NCI-H526 (cell line): ENCODE results near the gene CAD.

Experiments
- DNase-seq, 2 experiments: peaks; one replicate each; lab custom pipeline; 2025; lab: John Stamatoyannopoulos, UW

The CAD gene

DNA sequence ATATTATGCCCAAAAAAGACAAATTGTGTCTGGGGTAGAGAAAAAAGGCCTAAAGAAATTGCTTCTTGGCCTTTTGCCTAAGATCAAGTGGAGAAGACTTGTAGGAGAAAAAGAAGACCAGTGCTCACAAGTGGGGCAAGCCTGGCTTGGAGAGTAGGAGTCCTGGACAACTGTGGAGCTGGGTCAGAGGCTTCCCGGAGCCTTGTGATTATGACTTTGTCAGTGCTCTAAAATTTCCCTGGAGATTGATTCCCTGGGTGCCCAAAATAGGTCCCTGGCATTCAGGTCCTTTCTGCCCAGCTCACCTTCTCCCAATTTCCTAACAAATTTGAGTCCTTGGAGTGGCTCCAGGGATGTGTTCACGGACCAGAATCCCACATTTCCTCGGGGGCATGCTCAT, 64.3 kb downstream of the CAD start:
- no peak for DNase-seq

DNA sequence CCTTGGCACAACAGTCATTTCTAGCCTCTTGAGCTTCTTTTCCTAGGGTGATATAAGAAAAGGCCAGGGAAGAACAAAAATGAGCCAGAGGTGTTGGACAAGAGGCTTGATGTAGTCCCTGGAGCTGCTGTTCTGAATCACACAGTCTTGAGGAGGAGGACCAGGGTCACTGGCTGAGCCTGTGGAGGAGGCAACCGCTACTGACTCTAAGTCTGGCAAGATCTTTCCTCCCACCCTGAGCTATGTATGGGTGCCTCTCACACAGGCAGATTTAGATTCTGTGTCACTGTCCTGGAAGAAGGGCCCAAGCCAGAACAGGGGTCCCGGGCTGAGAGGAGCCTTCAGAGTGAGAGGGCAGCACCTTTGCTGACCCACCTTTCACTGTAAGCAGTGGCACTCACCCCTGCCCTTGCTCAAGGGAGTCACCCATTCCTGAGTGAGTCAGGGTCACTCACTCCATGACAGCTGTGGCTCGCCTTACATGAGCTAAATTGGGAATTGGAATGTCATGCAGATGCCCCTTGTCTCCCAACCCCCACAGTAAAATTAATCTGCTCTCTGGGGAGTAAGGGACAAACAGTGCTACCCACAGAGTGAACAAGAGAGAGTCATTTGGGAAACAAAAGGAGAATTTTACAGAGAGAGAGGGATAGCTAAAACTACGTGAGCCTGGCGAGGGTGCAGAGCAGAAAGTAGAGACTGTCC, 64.8 kb downstream of the CAD start, which contains the start of gene TRIM54:
TSS of gene TRIM54 (plus strand) at position 575 of the 705 bp plus-strand sequence. CDS start 303 bp downstream, outside the sequence.
- no peak for DNase-seq

DNA sequence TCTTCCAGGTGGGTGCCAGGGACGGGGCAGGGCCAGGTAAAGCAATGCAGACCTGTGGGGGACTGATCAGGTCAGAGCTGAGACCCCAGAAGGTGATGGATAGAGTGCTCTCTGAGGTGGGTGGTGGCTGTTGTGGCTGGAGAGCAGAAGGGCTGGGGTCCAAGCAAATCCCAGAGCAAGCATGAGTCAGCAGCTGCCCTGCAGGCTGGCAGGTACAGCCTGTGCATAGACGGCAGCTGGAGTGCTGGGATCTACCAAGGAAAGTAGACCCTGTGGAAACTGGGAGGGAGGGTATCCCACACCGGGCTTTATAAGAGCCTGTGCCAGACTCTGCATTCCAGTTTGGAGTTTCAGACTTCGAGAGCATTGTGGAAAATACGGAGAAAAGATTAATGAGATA, 65.7 kb downstream of the CAD start:
- DNase-seq = no peak

DNA sequence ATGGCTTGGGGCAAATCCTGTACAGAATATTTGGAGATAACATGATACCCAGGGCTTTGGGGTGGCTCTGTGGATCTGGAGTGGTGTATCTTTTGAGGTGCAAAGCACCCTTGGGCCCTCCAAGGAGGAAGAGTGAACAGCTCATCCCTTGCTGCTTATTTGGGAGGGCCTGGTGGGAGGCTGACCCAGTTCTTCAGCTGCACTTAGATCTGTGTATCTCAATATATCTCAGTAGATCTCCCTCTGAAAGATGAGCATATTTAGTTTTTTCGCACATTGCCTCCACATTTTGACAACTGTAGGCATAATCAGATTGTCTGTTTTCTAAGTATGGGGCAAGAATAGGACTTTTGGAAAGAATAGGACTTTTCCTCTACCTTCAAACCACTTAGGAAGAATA, 67.8 kb downstream of the CAD start:
- DNase-seq = no peak

DNA sequence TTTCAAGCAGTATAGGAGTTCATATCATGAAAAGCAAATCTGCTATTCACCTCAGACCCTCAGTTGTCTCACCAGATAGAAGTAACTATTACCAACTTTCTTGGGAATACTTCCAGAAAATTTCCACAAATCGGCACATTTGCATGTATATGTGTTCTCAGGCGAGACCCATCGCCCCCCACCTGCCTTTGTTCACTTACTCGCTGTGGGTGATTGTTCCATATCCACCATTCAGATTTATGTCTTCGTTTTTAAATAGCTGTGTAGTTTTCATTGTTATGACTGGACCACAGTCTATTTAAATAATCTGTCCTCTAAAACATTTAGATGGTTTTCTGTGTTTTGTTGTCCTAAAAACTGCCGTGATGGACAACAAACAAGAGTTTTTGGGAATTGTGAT, 68.3 kb downstream of the CAD start:
- DNase-seq = no peak

- DNase-seq = no peak
These were observed 71.4 kb downstream of the CAD start for GRCh38 chr2:27288610-27289009.

DNA sequence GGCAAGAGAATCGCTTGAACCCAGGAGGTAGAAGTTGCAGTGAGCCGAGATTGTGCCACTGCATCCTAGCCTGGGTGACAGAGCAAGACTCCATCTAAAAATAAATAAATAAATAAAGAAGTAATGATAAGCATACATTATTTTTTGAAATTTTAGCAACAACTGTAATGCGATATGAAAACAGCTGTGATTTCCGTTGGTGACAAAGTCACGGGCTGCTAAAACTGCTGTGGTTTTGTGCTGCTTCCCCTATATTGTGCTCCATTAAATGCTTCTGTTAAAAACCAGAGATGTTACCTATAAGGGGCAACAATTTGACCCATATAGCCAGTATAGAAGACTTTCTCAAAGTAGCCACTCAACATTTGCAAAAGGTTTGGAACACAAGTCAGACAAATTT, 73.4 kb downstream of the CAD start:
- DNase-seq = no peak

GRCh38 chr2:27291865-27292264, 74.7 kb downstream of the CAD start:
- DNase-seq = peak in 1 of 2 experiments; percentile 37
